ENCODE measurements around the gene DIS3.

DNA sequence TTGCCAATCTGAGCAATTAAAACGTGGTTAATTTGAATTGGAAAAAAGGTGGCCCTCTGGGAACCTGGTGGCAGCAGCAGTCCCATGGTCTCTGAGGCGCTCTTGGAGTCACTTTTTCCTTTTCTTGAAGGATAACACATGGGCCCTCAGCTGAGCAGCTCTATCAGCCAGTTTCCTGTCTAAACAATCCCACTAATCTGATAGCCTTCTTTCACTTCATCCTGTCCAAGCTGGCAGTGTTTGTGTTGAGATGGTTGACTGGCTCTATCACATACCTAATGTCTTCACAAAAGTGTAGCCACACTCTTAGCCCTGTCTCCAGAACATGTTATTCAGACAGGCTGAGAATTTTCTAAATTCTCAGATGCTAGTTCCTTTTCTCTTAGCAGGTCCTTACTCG, 64.9 kb downstream of the DIS3 start:
- TF ChIP-seq, protein P1, sequence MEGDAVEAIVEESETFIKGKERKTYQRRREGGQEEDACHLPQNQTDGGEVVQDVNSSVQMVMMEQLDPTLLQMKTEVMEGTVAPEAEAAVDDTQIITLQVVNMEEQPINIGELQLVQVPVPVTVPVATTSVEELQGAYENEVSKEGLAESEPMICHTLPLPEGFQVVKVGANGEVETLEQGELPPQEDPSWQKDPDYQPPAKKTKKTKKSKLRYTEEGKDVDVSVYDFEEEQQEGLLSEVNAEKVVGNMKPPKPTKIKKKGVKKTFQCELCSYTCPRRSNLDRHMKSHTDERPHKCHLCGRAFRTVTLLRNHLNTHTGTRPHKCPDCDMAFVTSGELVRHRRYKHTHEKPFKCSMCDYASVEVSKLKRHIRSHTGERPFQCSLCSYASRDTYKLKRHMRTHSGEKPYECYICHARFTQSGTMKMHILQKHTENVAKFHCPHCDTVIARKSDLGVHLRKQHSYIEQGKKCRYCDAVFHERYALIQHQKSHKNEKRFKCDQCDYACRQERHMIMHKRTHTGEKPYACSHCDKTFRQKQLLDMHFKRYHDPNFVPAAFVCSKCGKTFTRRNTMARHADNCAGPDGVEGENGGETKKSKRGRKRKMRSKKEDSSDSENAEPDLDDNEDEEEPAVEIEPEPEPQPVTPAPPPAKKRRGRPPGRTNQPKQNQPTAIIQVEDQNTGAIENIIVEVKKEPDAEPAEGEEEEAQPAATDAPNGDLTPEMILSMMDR (conservative IDR thresholded peaks at IDR 0.05; ENCODE audit: low read depth, low read length) = no peak
- no peak for TF ChIP-seq EZH2 (IDR thresholded peaks at IDR 0.05; ENCODE audit: borderline replicate concordance, low read depth, low read length, poor library complexity, severe bottlenecking)

Measured in A673 (cell line).